GM18868 (cell line): ENCODE results near the gene A2ML1.
"Not testable (repeated sequence)": the region's sequence is repeated elsewhere in the genome, so short reads cannot be mapped to it uniquely, and the experiment has no call there.

ENCODE experiments used
- ATAC-seq: cut with Tn5 transposase; IDR thresholded peaks from one replicate; pipeline ENCODE4 v1.9.1; 2021; ENCODE audit warnings: mild to moderate bottlenecking, moderate library complexity; ENCODE audit not compliant: unreplicated experiment

The A2ML1 gene

GRCh38 chr12:8822298-8822697 lies at the start of gene A2ML1:
TSS of gene A2ML1 (plus strand) at chr12:8822621. CDS start at chr12:8822652, 31 bp downstream.
- ATAC-seq, result no peak

DNA sequence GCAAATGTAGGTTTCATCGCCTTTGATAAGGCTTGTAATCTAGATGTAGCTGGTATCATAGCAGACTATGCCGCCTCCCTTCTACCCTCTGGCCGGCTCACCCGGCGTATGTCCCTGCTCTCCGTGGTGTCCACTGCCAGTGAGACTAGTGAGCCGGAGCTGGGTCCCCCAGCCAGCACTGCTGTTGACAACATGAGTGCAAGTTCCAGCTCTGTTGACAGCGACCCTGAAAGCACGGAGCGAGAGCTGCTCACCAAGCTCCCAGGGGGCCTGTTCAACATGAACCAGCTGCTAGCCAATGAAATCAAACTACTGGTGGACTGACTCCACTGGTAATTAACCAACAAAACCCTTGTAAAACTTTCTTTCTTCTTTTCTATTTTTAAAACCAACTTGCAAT lies 49.0 kb upstream of the A2ML1 start:
- no peak for ATAC-seq

GRCh38 chr12:8779281-8779680 lies 43.1 kb upstream of the A2ML1 start:
- no peak for ATAC-seq

DNA sequence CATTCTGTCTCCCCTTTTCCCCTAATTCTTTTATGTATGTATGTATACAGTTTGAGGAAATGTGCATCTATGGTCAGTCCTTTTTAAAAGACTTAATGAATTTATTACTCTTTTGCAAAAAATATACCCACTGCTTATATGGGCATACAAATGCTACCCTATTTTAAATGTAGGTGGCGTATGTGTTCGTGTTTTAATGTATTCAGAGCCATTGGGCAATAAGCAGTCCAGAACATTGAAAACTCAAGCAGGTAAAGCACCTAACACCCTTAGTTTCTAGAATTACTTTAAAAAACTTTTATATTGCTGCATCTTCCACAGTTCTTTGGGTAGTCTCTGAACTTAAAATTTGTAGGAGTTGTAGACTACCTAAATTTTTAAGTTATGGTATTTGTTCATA lies 42.6 kb upstream of the A2ML1 start:
- ATAC-seq, result no peak

- no peak for ATAC-seq
Measured at GRCh38 chr12:8780389-8780788, 42.0 kb upstream of the A2ML1 start.

DNA sequence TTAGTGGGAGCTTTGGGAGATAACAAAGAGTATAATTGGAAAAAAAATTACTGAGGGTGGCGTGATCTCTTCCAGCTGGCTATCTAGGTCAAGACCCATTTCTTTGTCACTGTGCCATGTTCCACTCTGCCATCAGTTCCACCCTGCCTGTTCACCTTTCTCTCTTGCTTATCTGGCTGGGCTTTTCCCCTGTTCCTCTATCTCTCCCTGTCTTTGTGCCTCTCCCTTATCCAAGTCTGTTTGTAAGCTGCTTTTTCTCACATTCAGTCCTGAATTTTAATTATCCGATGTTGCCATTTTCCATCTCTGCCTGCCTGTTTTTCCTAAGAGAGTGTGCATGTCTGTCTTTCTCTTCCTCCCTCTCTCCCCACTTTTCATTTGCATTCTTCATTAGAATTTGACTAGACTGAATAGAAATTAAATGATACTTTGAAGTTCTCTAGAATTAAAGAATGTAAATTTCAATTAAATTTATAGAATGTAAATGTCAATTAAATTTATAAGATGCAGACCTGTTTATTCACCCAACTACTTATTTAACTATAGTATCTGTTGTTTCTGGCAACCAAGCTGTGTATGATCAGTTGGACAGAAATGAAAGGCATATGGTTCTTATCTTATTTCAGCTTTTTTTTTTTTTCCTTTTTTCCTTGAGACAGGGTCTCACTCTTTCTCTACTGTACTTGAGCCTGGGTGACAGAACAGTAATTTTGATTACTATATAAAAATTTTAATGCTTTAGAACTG lies 40.9 kb upstream of the A2ML1 start:
- ATAC-seq, result no peak

- no peak for ATAC-seq
Measured at GRCh38 chr12:8784290-8784888, 38.0 kb upstream of the A2ML1 start.

- no peak for ATAC-seq
Measured at GRCh38 chr12:8785499-8785898, 36.9 kb upstream of the A2ML1 start.

GRCh38 chr12:8787206-8787605 lies 35.2 kb upstream of the A2ML1 start:
- ATAC-seq, result not testable (repeated sequence)

- ATAC-seq, result not testable (repeated sequence)
Measured at GRCh38 chr12:8788706-8789105, 33.7 kb upstream of the A2ML1 start.

DNA sequence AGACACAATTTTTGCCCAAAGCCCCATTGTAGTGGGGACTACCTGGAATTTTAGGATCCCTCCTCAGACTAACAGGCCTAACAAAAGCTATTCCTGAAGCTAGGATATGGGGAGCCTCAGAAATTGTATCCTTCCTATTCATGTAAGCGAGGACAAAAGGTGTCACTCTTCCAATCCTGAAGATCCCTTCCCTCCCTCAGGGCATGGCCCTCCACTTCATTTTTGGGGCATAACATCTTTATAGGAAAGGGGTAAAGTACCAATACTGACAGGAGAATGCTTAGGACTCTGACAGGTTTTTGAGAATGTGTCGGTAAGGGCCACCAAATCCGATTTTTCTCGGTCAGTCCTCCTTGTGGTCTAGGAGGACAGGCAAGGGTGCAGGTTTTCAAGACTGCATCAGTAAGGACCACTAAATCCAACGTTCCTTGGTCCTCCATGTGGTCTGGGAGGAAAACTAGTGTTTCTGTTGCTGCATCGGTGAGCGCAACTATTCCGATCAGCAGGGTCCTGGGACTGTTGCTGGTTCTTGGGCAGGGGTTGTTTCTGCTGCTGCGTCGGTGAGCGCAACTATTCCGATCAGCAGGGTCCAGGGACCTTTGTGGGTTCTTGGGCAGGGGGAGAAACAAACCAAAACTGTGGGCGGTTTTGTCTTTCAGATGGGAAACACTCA lies 32.9 kb upstream of the A2ML1 start:
- not testable (repeated sequence) for ATAC-seq

DNA sequence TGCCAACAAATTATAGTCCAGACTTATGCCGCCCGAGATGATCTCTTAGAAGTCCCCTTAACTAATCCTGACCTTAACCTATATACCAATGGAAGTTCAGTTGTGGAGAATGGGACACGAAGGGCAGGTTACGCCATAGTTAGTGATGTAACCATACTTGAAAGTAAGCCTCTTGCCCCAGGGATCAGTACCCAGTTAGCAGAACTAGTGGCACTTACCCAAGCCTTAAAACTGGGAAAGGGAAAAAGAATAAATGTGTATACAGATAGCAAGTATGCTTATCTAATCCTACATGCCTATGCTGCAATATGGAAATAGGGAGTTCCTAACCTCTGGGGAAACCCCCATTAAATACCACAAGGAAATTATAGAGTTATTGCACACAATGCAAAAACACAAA lies 29.2 kb upstream of the A2ML1 start:
- ATAC-seq, result not testable (repeated sequence)

DNA sequence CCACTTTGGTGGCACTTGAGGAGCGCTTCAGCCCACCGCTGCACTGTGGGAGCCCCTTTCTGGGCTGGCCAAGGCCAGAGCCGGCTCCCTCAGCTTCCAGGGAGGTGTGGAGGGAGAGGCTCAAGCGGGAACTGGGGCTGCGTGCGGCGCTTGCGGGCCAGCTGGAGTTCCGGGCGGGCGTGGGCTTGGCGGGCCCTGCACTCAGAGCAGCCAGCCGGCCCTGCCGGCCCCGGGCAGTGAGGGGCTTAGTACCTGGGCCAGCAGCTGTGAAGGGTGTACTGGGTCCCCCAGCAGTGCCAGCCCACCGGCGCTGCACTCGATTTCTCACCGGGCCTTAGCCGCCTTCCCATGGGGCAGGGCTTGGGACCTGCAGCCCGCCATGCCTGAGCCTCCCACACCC lies 27.8 kb upstream of the A2ML1 start:
- ATAC-seq, result not testable (repeated sequence)

- ATAC-seq, result no peak
Measured at GRCh38 chr12:8796831-8797626, 25.4 kb upstream of the A2ML1 start.

DNA sequence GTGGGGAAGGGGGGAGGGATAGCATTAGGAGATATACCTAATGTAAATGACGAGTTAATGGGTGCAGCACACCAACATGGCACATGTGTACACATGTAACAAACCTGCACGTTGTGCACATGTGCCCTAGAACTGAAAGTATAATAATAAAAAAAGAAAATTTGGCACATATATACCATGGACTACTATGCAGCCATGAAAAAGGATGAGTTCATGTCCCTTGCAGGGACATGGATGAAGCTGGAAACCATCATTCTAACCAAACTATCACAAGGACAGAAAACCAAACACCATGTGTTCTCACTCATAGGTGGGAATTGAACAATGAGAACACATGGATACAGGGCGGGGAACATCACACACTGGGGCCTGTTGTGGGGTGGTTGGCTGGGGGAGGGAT lies 21.2 kb upstream of the A2ML1 start:
- not testable (repeated sequence) for ATAC-seq

- ATAC-seq, result not testable (repeated sequence)
Measured at GRCh38 chr12:8804833-8805232, 17.6 kb upstream of the A2ML1 start.

GRCh38 chr12:8805487-8805886 lies 16.9 kb upstream of the A2ML1 start:
- ATAC-seq, result not testable (repeated sequence)

DNA sequence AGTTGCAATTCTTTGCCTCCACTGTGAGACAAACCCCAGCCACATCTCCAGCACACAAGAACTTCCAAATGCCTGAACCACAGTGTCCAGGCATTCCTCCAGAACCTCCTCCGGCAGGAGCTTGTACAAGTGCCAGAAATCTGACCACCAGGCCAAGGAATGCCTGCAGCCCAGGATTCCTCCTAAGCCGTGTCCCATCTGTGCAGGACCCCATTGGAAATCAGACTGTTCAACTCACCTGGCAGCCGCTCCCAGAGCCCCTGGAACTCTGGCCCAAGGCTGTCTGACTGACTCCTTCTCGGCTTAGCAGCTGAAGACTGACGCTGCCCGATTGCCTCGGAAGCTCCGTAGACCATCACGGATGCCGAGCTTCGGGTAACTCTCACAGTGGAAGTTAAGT lies 15.3 kb upstream of the A2ML1 start:
- ATAC-seq, result not testable (repeated sequence)

- ATAC-seq, result not testable (repeated sequence)
Measured at GRCh38 chr12:8810112-8810511, 12.3 kb upstream of the A2ML1 start.

GRCh38 chr12:8813572-8814357 lies 8.7 kb upstream of the A2ML1 start:
- ATAC-seq, result no peak
